HG03442 (cell line): ENCODE results near the gene PCYT1A.
"Not testable (repeated sequence)": the region's sequence is repeated elsewhere in the genome, so short reads cannot be mapped to it uniquely, and the experiment has no call there.

Experiments used
- ATAC-seq: cut with Tn5 transposase; IDR thresholded peaks from one replicate; pipeline ENCODE4 v1.9.1; 2021; ENCODE audit warnings: mild to moderate bottlenecking, moderate library complexity; ENCODE audit not compliant: unreplicated experiment

The PCYT1A gene

DNA sequence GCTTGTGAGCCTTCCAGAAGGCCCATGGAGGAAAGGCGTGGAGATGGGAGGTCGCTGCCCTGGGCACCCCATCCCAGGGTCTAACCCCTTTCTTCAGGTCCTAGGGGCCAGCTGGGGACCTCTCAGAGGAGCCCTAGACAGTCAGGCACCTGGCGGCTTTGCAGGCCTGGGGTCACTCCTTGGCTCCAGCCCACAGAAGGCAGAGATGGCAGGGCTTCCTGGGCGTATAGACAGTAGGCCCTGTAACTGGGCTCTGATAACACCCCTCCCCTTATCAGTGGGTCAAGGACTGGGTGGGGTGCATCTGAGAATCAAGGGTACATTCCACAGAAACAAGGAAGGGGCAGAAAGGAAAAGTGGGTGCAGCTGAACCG is 93.0 kb downstream of the PCYT1A start:
- no peak for ATAC-seq

DNA sequence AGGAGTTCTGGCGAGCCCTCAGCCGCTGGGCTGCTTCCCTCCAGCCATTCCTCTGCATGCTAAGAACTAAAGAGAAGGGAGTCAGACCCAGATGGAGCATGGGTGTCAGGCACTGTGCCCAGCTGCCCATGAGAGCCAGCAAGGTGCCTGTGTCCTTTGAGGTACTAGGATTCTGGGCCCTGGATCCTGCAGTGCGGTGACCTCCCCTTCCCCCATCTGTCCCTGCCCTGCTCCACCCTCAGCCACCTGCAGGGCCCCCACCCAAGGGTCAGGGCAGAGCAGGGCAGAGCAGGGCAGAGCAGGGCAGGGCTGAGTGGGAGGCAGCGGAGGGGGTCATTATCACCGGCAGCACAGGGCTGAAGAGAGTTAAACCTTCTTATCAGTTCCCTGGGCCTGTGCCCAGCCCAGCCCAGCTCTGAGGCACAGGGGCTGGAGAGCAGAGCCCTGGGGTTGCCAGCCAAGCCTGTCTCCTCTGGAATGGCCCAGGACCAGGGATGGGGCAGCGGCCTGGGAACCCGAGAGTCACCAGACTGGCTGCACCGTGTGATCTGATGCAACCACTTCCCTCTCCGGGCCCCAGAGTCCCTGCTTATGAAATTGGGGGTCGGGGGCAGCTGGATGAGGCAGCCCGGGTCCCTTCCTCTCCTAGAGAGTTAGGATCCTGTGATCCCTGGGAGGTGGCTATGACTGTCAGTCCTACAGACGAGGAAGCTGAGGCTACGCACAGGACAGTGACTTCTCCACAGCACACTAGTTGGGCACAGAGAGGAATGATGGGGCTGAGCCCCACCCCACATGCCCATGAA is 93.6 kb downstream of the PCYT1A start:
- ATAC-seq = no peak

DNA sequence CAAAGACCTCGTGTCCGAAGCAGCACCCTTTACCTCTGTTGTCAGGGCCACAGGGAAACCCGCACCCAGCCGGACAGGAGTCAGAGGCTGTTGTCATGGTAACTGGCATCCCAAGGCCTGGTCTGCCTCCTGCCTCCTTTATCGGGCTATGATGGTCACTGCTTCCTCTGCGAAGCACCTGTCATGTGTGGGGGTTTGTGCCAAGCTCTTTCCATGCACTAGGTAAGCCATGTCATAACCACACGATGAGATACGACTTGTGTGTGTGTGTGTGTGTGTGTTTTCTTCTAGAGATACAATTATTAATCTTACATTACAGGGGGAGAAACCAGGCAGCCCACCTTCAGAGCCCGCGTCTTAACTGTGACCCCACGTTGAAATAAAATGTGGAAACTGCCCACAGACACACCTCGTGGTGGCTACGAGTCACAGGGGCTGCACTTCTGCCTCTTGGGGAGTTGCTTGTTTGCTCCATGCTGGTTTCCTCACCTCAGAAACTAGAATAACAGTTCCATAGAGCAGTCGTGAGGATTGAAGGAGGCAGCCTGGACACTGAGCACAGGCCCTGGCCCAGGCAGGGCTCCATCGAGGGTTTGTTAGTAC is 94.3 kb downstream of the PCYT1A start:
- ATAC-seq = no peak

GRCh38 chr3:196192524-196193051 is 94.9 kb downstream of the PCYT1A start:
- ATAC-seq = no peak

GRCh38 chr3:196192036-196192523 is 95.4 kb downstream of the PCYT1A start:
- ATAC-seq = no peak

DNA sequence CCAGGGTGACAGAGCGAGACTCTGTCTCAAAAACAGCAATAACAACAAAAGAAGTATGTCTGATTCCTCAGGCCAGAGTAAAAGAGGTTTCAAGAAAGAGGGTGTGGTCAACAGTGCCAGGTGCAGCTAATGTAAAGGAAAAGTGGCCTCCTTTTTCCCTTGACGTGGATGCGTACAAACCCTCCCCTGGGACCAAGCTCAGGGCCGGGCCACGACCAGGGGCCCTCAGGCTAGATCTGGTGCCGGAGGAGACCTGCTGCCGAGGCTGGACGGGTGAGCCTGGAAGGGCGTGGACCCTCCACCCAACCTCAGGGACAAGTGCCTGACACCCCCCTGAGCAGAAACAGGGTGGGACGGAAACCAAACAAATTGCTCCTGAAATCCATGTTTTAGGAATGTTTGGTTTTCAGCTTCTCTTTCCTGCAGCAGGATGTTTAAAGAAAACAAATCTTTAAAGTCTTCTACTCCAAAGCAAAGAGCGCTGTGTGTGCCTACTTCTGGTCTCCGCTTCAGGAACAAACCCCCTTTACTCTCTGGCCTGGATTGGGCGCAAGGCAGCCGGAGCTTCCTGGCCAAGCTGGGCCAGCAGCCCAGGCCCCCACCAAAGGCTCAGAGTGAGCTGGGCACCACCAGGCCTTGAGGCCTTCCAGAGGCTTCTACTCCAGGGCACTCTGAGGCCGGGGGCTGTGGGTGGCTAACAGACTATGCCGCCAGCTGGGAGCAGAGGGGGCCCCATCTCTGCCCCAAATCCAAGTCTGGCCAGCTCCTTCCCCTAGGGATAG is 97.8 kb downstream of the PCYT1A start:
- no peak for ATAC-seq

DNA sequence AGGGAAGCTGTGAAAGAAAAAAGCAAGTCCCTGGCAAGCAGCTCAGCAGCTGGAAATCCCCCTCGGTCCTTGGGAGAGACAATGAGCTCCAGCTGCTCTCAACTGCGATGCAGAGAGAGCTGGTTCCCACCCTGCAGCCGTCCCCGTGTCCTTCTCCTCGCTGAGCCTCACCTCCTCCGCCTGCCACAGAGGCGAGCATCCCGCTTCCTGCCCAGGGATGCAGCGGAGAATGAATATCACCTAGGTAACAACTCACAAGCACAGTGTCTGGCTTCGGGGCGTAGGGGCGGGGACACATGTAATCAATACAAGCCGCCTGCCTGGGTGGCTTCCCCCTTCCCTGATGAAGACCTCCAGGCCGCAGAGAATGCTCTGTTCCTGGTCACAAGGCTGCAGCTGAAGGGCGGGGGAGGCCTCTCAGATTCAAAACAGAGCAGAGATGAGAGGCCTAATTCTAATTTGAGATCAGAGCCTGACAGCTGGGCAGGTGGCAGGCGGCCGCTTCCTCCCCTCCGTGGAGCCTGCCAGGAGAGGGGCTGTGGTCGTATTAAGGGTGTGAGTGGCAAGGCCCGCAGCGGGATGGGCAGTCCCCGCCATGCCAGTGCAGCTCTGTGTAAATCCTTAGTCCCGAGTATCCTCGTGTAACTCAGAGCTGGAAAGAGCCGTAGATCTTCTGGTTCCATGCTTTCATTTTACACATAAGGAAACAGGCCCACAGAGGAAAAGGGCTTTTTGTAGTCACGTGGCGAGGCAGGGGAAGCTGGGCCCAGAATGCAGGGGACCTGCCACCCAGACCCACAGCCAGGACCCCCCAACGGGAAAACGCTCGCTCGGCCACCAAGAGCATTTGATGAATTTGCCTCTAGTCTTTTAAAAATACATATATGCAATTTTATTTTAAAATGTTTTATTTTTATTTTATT is 100.6 kb downstream of the PCYT1A start:
- no peak for ATAC-seq

- ATAC-seq = no peak
Measured at GRCh38 chr3:196184881-196185280, 102.6 kb downstream of the PCYT1A start.

- not testable (repeated sequence) for ATAC-seq
Measured at GRCh38 chr3:196184169-196184432, 103.4 kb downstream of the PCYT1A start.

GRCh38 chr3:196181127-196181546 is 106.4 kb downstream of the PCYT1A start:
- no peak for ATAC-seq

DNA sequence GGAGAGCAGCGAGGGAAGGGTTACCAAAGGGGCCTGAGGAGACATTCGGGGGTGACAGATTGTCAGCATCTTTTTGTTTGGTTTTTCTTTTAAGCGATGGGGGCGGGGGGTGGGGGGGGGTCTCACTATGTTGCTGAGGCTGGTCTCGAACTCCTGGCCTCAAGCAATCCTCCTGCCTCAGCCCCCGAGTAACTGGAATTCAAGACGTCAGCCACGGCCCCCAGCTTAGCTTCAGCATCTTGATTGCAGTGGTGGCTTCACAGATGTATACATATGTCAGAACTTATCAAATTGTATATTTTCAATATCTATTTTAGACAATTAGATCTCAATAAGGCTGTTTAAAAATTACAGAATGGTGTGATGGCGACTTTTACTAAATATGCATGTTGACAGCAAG is 107.2 kb downstream of the PCYT1A start:
- ATAC-seq = no peak
